IMR-90 (cell line): ENCODE measurements around the gene NDUFB2. TPM values are rescaled to one million over a fixed set of nuclear protein-coding genes. Genes with fewer than 3 reads are reported as not detected.

ENCODE experiments used
- ATAC-seq: fragments of 200-7000 bp; cut with Tn5 transposase; 2 replicates; pipeline ENCODE4 v1.9.1; 2020; ENCODE audit warnings: low read depth, mild to moderate bottlenecking, moderate library complexity
- BruUV-seq: library from RNA; stranded (reverse); fragments of 400-500 nt; replicated peaks from 2 replicates; lab custom pipeline; 2021; lab: Mats Ljungman, UMichigan
- CTCF ChIA-PET: fragments of 300-600 bp; formaldehyde crosslinking; extraction: SDS; loops from one replicate; lab custom pipeline; 2021; ENCODE audit warnings: antibody characterized with exemption; lab: Yijun Ruan, JAX
- POLR2A ChIA-PET: fragments of 300-600 bp; sonication (Branson Sonifier 250); formaldehyde crosslinking; loops from one replicate; lab custom pipeline; 2022; ENCODE audit warnings: antibody characterized with exemption; ENCODE audit not compliant: unreplicated experiment; lab: Charles Lee
- DNase-seq: peaks from one replicate; pipeline ENCODE4 v3.0.0; 2013
- H2AFZ ChIP-seq: replicated peaks from 2 replicates; pipeline ENCODE3; 2013; ENCODE audit warnings: low read length, mild to moderate bottlenecking; ENCODE audit not compliant: poor library complexity
- H2AK5ac ChIP-seq: 2 replicates; pipeline ENCODE4 v1.6.1; 2013; ENCODE audit warnings: low read depth, low read length, inconsistent platforms
- H2AK9ac ChIP-seq: replicated peaks from 2 replicates; pipeline ENCODE3; 2013; ENCODE audit warnings: mild to moderate bottlenecking, low read depth, low read length, moderate library complexity; ENCODE audit not compliant: poor library complexity
- H2BK120ac ChIP-seq: 2 replicates; pipeline ENCODE4 v1.6.1; 2013; ENCODE audit warnings: low read depth, low read length, inconsistent platforms
- H2BK15ac ChIP-seq: 3 replicates; pipeline ENCODE4 v1.6.1; 2013; ENCODE audit warnings: low read depth, low read length, inconsistent platforms
- H2BK20ac ChIP-seq: 2 replicates; pipeline ENCODE4 v1.6.1; 2013; ENCODE audit warnings: low read depth, mild to moderate bottlenecking, inconsistent platforms, low read length, moderate library complexity
- H2BK5ac ChIP-seq: 2 replicates; pipeline ENCODE4 v1.6.1; 2013; ENCODE audit warnings: mild to moderate bottlenecking, low read depth, low read length, inconsistent platforms; ENCODE audit not compliant: poor library complexity, severe bottlenecking
- H3K14ac ChIP-seq: replicated peaks from 2 replicates; pipeline ENCODE4 v1.6.1; 2013; ENCODE audit warnings: low read depth, low read length, inconsistent platforms
- H3K18ac ChIP-seq: 2 replicates; pipeline ENCODE4 v1.6.1; 2013; ENCODE audit warnings: low read depth, low read length, control low read depth
- H3K23ac ChIP-seq: 2 replicates; pipeline ENCODE4 v1.6.1; 2013; ENCODE audit warnings: low read depth, low read length, inconsistent platforms
- H3K27ac ChIP-seq: 2 replicates; pipeline ENCODE4 v1.5.1; 2013; ENCODE audit warnings: mild to moderate bottlenecking, control low read depth, low read length; ENCODE audit not compliant: insufficient read depth
- H3K27me3 ChIP-seq: 2 replicates; pipeline ENCODE4 v1.6.1; 2013; ENCODE audit warnings: low read length; ENCODE audit not compliant: control insufficient read depth, insufficient read depth
- H3K36me3 ChIP-seq: 2 replicates; pipeline ENCODE4 v1.6.1; 2013; ENCODE audit warnings: low read length, mixed read lengths; ENCODE audit not compliant: control insufficient read depth, insufficient read depth
- H3K4ac ChIP-seq: 2 replicates; pipeline ENCODE4 v1.6.1; 2013; ENCODE audit warnings: low read depth, low read length, inconsistent platforms
- H3K4me1 ChIP-seq: 2 replicates; pipeline ENCODE4 v1.6.1; 2013; ENCODE audit warnings: low read length, mixed read lengths; ENCODE audit not compliant: control insufficient read depth, insufficient read depth
- H3K4me2 ChIP-seq: 2 replicates; pipeline ENCODE4 v1.6.1; 2013; ENCODE audit warnings: low read depth, mild to moderate bottlenecking, control low read depth, low read length, moderate library complexity
- H3K4me3 ChIP-seq: 2 replicates; pipeline ENCODE4 v1.5.1; 2013; ENCODE audit warnings: low read depth, mild to moderate bottlenecking, control low read depth, low read length, moderate library complexity; ENCODE audit not compliant: insufficient read depth
- H3K56ac ChIP-seq: 2 replicates; pipeline ENCODE4 v1.6.1; 2013; ENCODE audit warnings: low read length, inconsistent platforms; ENCODE audit not compliant: insufficient read depth; ENCODE audit errors: extremely low read depth
- H3K79me1 ChIP-seq, 2 experiments: 2 replicates each; pipeline ENCODE4 v1.6.1; 2013; ENCODE audit warnings: low read length in 2 of 2, inconsistent platforms in 1 of 2, low read depth in 1 of 2
- H3K9ac ChIP-seq: 2 replicates; pipeline ENCODE4 v1.6.1; 2013; ENCODE audit warnings: low read depth, low read length, control low read depth
- H3K9me1 ChIP-seq: 2 replicates; pipeline ENCODE4 v1.6.1; 2013; ENCODE audit warnings: low read length, inconsistent platforms; ENCODE audit not compliant: insufficient read depth
- H3K9me3 ChIP-seq: 2 replicates; pipeline ENCODE4 v1.6.1; 2013; ENCODE audit warnings: low read length; ENCODE audit not compliant: control insufficient read depth, insufficient read depth
- H4K20me1 ChIP-seq: 2 replicates; pipeline ENCODE4 v1.6.1; 2013; ENCODE audit warnings: low read length, inconsistent platforms; ENCODE audit not compliant: insufficient read depth
- H4K5ac ChIP-seq: 2 replicates; pipeline ENCODE4 v1.6.1; 2013; ENCODE audit warnings: mild to moderate bottlenecking, low read depth, low read length, control low read depth
- H4K8ac ChIP-seq, 2 experiments: 2 replicates each; pipeline ENCODE4 v1.6.1; 2013; ENCODE audit warnings: low read depth in 2 of 2, low read length in 2 of 2, control low read depth in 1 of 2, inconsistent platforms in 1 of 2
- H4K91ac ChIP-seq: 2 replicates; pipeline ENCODE4 v1.6.1; 2013; ENCODE audit warnings: low read depth, low read length, inconsistent platforms; ENCODE audit not compliant: insufficient read depth
- BHLHE40 ChIP-seq: fragments of 150-350 bp; IDR thresholded peaks from 2 replicates; pipeline ENCODE4 v1.6.1; 2016; ENCODE audit warnings: mild to moderate bottlenecking, low read depth, low read length
- CEBPB ChIP-seq: IDR thresholded peaks from 2 replicates; pipeline ENCODE4 v1.6.1; 2012; ENCODE audit warnings: low read depth, low read length, improper control_type of control experiment
- MAFK ChIP-seq: IDR thresholded peaks from 2 replicates; pipeline ENCODE4 v1.6.1; 2012; ENCODE audit warnings: low read depth, low read length, improper control_type of control experiment
- MXI1 ChIP-seq: IDR thresholded peaks from 2 replicates; pipeline ENCODE4 v1.6.1; 2012; ENCODE audit warnings: low read depth, mild to moderate bottlenecking, low read length, moderate library complexity, borderline replicate concordance
- WGBS, 2 experiments: methylation state at CpG; one replicate each; pipeline versions ENCODE4 v1.1.5 to v1.1.7; 2013; ENCODE audit warnings: missing lambda C conversion rate in 2 of 2; ENCODE audit not compliant: insufficient read length in 1 of 2; ENCODE audit errors: extremely low coverage in 2 of 2; 5-methylcytosine and 5-hydroxymethylcytosine counted together
- dilution Hi-C: fragments of 300-500 bp; cut with HindIII; formaldehyde crosslinking; loops from one replicate; pipeline ENCODE4 v1.14.3; 2018; ENCODE audit warnings: low sequenced_read_pairs; ENCODE audit not compliant: unreplicated experiment
- in situ Hi-C: fragments of 300-500 bp; cut with MboI; formaldehyde crosslinking; loops from 3 replicates; pipeline ENCODE4 v1.14.3; 2019; ENCODE audit warnings: low sequenced_read_pairs, inconsistent platforms, mixed read lengths
- intact Hi-C: fragments of 100-400 bp; cut with micrococcal nuclease; formaldehyde crosslinking; loops from 2 replicates; pipeline ENCODE4 v1.10.0; 2022
- polyA plus RNA-seq, 3 experiments: library from polyadenylated mRNA; depleted of rRNA; stranded (reverse); fragments of >200 nt; gene quantifications; 2 replicates each; pipeline ENCODE4 v1.2.3, GENCODE V29; 2012; ENCODE audit warnings: low replicate concordance in 1 of 3
- total RNA-seq: library from RNA; depleted of rRNA; stranded (reverse); fragments of >200 nt; gene quantifications from 2 replicates; pipeline ENCODE4 v1.2.3, GENCODE V29; 2012
- TF ChIP-seq, protein P1 (sequence below): conservative IDR thresholded peaks from 2 replicates; pipeline ENCODE4 v1.5.1; 2012; ENCODE audit warnings: mild to moderate bottlenecking, low read depth, low read length, improper control_type of control experiment

Gene NDUFB2
- total and polyA plus RNA-seq, 2 of the 4 experiments (the other 2 are of a cell fraction): 81.7 to 143 TPM

DNA sequence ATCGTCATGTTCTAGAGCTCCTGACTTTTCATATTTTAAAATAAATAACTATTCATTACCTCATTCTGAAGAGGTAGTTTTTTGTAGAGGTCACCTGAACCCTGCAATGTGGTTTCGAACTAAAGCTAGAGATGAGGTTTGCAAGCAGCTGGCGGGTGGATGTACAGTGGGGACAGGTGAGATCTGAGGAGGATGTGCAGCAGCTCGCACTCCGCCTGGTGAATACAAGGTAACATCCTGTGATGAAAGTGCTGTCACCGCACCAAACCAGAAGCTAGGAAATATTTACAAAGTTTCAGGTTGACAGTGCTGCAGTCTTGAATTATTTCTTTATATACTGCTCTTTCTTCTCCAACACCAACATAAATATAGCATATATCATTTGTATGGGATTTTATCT, 26.5 kb downstream of the NDUFB2 start:
- 100% methylated on average over 2 of the region's 6 CpGs; no CpG with 5 or more reads in 1 of the 2 experiments for WGBS, 2 experiments
- H4K91ac ChIP-seq: no peak overlapping the region
- no peaks in the 10 kb centered on the region; the same call in 1 of the 2 replicates for H3K4me1 ChIP-seq
- H4K8ac ChIP-seq: no peak overlapping the region
- intact Hi-C loops (no loop called here), dilution Hi-C loops (no loop called here), in situ Hi-C loops (no loop called here)
- H3K9me3 ChIP-seq: no peaks in the 10 kb centered on the region
- H3K23ac ChIP-seq: no peak overlapping the region
- H2AK5ac ChIP-seq: no peak overlapping the region
- no peak overlapping the region for H2BK20ac ChIP-seq
- H2BK120ac ChIP-seq: no peak overlapping the region
- H3K9me1 ChIP-seq: no peaks in the 10 kb centered on the region; the same call in 1 of the 2 replicates
- no peaks in the 10 kb centered on the region for H3K27me3 ChIP-seq
- CTCF ChIA-PET: no interaction called here
- TF ChIP-seq CEBPB (no peak), MXI1 (no peak), BHLHE40 (no peak), MAFK (no peak)
- TF ChIP-seq, protein P1, sequence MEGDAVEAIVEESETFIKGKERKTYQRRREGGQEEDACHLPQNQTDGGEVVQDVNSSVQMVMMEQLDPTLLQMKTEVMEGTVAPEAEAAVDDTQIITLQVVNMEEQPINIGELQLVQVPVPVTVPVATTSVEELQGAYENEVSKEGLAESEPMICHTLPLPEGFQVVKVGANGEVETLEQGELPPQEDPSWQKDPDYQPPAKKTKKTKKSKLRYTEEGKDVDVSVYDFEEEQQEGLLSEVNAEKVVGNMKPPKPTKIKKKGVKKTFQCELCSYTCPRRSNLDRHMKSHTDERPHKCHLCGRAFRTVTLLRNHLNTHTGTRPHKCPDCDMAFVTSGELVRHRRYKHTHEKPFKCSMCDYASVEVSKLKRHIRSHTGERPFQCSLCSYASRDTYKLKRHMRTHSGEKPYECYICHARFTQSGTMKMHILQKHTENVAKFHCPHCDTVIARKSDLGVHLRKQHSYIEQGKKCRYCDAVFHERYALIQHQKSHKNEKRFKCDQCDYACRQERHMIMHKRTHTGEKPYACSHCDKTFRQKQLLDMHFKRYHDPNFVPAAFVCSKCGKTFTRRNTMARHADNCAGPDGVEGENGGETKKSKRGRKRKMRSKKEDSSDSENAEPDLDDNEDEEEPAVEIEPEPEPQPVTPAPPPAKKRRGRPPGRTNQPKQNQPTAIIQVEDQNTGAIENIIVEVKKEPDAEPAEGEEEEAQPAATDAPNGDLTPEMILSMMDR: no peak
- DNase-seq: no peak
- H3K4me2 ChIP-seq: no peak overlapping the region
- H3K56ac ChIP-seq: no peak overlapping the region
- H4K20me1 ChIP-seq: no peaks in the 10 kb centered on the region
- no peak overlapping the region for H3K4me3 ChIP-seq
- POLR2A ChIA-PET: no interaction called here
- no peak overlapping the region for H2BK15ac ChIP-seq
- H3K18ac ChIP-seq: no peak overlapping the region
- H2AFZ ChIP-seq: no peak overlapping the region
- no peak overlapping the region for H3K4ac ChIP-seq
- no peak overlapping the region for H3K14ac ChIP-seq
- no peak overlapping the region for H3K9ac ChIP-seq
- H2AK9ac ChIP-seq: no peak overlapping the region
- no peak for ATAC-seq
- H3K27ac ChIP-seq: no peak overlapping the region
- no peak overlapping the region for H4K5ac ChIP-seq
- BruUV-seq: no TSS peak
- no peak overlapping the region for H2BK5ac ChIP-seq
- peaks cover 4% of the 10 kb centered on the region for H3K36me3 ChIP-seq
- no peaks in the 10 kb centered on the region; a peak in 2 of 4 replicates for H3K79me1 ChIP-seq
